ENCODE data around the gene RGS6.

The RGS6 gene

GRCh38 chr14:72089625-72090024, 157.4 kb downstream of the RGS6 start:
- DNase-seq, result no peak

- DNase-seq, result no peak
Measured at GRCh38 chr14:72094844-72095582, 162.8 kb downstream of the RGS6 start.

GRCh38 chr14:72097173-72097783, 165.0 kb downstream of the RGS6 start:
- DNase-seq, result no peak

- DNase-seq, result no peak
Measured at GRCh38 chr14:72098210-72098609, 166.0 kb downstream of the RGS6 start.

- no peak for DNase-seq
Measured at GRCh38 chr14:72099566-72099965, 167.3 kb downstream of the RGS6 start.

DNA sequence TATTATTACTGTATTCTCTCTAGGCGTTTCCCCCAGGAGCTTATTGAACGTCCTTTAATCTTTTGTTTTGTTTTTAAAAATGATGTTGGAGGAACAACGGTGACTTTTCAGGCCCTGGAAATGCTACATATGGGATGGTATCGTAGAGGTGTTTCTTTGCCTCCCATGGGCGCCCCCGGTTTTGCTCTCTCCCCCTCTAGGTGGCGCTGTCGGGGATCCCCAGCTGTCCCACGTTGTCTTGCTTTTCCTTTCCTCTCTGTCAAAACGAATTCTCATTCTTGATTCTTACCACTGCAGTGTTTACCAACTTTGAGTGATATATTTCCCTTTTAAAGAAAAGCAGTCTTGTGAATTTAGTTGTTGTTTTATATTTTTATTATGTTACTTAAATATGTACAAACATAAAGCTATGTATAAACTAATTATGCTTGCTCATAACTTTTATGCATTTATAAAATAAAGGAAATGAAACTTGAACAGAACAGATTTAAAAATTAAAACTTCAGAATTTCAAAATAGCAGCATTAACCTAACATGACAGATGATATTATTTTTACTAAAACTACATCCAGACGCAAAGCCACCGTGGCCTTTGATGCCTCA, 171.9 kb downstream of the RGS6 start:
- no peak for DNase-seq

- no peak for DNase-seq
Measured at GRCh38 chr14:72111911-72112310, 179.7 kb downstream of the RGS6 start.

- no peak for DNase-seq
Measured at GRCh38 chr14:72118841-72119240, 186.6 kb downstream of the RGS6 start.

DNA sequence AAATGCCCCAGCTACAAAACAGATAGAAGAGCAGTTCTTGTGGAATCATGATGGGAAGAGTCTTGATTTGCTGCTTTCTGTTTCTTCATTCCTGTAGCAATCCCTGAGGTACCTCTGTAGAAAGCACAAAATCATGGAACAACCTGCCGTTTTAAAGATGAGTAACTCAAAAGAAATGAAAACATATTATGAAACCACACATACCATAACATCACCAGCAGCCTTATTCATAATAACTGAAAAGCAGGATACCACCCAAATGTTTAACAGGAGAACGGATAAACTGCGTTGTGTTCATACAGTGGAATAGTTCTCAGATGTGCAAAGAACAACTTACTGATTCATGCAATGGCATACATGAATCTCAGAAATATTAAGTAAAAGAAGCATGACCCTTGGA, 188.1 kb downstream of the RGS6 start:
- DNase-seq, result no peak

DNA sequence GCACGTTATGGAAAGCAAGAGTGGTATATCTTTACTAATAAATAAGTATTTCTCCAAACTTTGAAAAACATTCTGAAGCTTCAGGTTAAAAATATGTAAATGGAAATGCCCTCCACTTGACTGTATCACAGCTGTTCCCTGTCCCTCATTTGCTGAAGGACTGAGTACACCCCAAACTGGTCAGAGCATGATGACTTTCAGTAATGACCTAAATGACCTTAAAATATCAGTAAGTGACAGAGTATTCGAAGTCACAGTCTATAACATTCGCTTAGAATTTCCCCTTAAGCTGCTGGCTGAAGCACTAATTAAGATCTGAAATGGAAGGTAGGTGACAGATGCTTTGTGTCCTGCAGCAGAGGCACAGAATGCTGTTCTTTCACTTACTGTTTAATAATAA, 191.5 kb downstream of the RGS6 start:
- DNase-seq, result no peak

GRCh38 chr14:72124171-72124570, 191.9 kb downstream of the RGS6 start:
- no peak for DNase-seq

DNA sequence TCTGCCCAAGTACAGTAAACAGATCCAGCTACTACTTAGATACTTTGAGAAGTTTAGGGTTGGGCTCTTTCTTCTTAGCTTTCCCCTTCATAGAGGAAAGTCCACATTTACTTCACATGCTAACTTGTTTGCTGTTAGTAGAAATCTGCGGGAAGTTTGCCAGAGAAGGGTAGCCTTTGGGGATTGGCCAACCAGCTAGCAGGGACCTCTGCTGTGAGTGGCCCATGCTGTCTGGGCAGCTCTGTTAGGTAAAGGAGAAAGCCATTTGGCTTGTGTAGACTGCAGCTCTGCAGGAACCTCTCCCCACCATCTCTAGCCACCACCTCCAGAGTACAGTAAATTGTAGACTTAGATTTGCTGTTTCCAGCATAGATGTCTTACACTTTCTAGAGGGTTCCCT, 193.9 kb downstream of the RGS6 start:
- DNase-seq, result no peak

- no peak for DNase-seq
Measured at GRCh38 chr14:72126561-72126960, 194.3 kb downstream of the RGS6 start.

DNA sequence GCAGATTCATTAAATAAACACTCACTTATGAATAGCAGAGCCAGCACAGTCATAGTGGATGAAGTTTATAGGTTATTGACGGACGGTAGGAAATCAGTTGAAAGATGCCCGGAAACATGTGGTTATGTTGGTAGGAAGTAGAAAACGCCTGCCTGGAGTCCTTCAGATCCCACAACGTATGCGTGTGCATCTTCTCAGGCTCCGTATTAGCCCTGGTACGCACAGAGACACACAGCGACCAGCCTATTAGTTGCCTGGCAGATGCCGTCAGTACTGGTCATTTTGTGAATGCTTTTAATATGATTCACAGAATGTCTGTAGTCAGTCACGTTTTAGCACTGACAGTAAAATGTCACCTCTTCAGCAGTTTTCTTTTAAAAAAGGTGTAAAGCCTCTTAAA, 196.4 kb downstream of the RGS6 start:
- no peak for DNase-seq

- no peak for DNase-seq
Measured at GRCh38 chr14:72129291-72129690, 197.1 kb downstream of the RGS6 start.

DNA sequence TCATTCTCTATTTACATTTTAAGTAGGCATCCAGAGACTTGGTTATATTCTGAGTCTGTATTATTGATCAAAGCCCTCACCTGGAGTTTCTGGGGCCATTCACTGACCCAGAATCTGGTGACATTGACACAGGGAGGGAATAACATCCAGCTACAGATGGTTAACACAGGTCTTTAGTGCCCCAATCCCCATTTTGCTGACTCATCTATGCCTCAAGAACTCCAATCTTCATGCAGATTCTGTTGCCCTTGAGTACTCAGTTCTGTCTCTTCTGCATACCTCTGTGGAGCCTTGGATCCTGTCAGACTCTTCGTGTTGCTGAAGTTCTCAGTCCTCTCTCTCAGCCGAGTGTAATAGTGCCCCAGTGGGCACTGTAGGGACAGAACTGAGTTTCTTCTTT, 208.9 kb downstream of the RGS6 start:
- no peak for DNase-seq

- DNase-seq, result peak; percentile 16
Measured at GRCh38 chr14:72142328-72142727, 210.1 kb downstream of the RGS6 start.

GRCh38 chr14:72146241-72146640, 214.0 kb downstream of the RGS6 start:
- DNase-seq, result no peak

DNA sequence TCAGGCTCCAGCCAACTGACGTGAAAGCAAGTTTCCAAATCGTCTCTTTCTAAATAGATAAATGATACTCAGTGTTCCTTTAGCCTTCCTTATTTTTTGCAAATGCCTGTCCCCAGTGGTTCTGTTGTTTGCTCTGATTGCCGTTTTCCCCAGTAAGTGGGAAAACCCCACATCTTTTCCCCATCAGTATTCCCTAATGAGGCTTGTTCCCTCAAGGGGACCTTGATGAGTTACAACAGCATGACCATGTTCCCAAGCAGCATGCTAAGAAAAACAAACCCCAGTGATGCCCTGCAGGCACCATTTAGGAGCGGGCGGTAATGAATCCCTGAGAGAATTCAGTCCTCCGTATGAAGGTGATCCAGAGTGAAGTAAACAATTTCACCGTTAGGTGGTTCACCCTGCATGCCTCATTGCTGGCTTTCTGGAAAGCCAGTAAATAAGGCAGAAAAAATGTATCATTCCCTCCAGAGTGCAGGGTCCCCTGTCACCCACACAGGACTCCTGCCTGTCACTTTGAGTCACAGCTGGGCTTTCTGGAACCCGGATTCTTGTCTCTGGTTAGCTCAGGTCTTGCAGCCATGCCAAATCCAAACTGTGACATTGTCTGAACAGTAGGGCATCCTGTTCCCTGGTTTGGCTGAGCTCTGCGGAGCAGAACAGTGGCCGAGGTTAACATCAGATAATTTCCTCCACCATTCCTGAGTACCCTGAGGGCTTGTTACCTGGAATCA, 222.6 kb downstream of the RGS6 start:
- DNase-seq, result no peak

- DNase-seq, result no peak
Measured at GRCh38 chr14:72155379-72155993, 223.3 kb downstream of the RGS6 start.

DNA sequence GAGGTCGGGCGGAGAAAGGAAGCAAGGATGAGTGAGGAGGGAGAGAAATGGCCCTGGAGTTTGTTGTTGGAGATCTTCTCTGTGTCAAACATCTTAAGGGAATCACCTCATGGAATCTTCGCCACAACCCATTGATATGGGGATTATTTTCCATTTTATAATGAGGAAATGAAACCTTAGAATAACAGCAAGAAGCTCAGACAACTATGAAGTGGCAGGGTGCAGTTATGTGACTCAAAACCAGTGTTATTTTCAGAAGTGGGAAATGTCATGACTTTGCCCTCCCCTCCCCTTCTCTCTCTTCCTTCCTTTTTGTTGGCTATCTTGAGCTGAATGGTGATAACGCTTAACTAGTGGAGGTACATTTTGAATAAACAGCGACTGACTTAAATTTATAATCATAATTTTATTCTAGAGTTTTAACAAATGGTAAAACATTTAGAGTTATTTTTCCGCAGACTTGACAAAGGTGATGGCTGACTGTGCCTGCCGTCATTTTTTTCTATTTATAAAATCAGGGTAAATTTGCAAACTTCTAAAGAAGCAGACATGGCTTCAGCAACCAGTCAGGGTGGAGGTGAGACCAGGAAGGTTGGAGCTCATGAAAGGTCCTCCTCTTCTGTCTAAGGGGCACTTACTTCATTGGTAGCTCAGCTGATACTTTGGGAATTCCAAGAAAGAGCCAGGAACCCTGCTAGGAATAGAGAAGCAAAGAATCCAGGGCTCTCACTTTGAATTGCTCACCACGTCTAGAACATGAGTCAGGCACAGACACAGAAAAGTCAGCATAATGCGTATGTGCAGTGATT, 232.4 kb downstream of the RGS6 start:
- no peak for DNase-seq

DNA sequence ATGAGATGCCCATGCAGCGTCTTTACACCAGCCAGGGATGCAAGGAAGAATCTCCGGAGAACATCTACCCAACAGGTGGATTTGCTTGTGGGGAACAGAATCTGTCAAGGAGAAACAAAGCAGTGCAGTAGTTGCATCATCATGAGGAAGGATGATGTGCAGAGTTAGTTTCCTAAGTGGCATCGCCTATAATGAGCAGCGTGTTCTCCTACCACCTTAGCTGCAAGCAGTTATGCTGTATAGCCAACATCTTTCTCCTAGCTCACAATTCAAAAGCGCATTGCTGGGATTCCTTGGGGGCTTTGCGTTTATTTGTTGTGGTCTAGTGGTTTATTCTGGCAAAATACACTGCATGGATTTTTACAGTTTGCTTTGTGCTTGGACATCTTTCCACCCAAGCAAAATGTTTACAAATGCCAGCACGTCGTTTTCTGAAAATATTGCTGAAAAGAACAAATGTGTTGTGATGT, 233.0 kb downstream of the RGS6 start:
- no peak for DNase-seq

All from NCI-H2171 treated with DMSO at 0.1 percent for 48 hours (cell line).